Stomach (tissue), 4 donors: Measurements from ENCODE around the gene DUSP11.
"Not testable (repeated sequence)": the region's sequence is repeated elsewhere in the genome, so short reads cannot be mapped to it uniquely, and the experiment has no call there.

ENCODE experiments used
- CTCF ChIP-seq, 7 experiments: fragments of 450-650 bp in 4 of 7; fragments of 200-600 bp in 3 of 7; sonication (generic) in 3 of 7; IDR thresholded peaks; one replicate each; pipeline ENCODE4 v1.5.1; 2016 to 2019; ENCODE audit warnings: antibody characterized with exemption in 7 of 7, control low read depth in 2 of 7, mild to moderate bottlenecking in 1 of 7
- POLR2A ChIP-seq, 4 donors: fragments of 450-650 bp; IDR thresholded peaks; one replicate each; pipeline ENCODE4 v1.6.1; 2016; ENCODE audit warnings: antibody characterized with exemption in 4 of 4, control low read depth in 2 of 4, mild to moderate bottlenecking in 1 of 4, moderate library complexity in 1 of 4
- POLR2AphosphoS5 ChIP-seq, 3 donors: sonication (generic); formaldehyde crosslinking; IDR thresholded peaks; one replicate each; pipeline ENCODE4 v1.6.1; 2016; ENCODE audit warnings: antibody characterized with exemption in 3 of 3

- not testable (repeated sequence) for TF ChIP-seq CTCF, POLR2AphosphoS5, POLR2A (IDR thresholded peaks at IDR 0.05)
Observed at GRCh38 chr2:73783402-73783801, 3.5 kb upstream of the DUSP11 start.
